NCI-H345 treated with DMSO at 0.1 percent for 48 hours (cell line): ENCODE measurements around the gene PCDHA12.
"Not testable (repeated sequence)": the region's sequence is repeated elsewhere in the genome, so short reads cannot be mapped to it uniquely, and the experiment has no call there.

Experiments
- DNase-seq: peaks from one replicate; lab custom pipeline; 2025; ENCODE audit not compliant: unreplicated experiment; lab: John Stamatoyannopoulos, UW

PCDHA12 gene

DNA sequence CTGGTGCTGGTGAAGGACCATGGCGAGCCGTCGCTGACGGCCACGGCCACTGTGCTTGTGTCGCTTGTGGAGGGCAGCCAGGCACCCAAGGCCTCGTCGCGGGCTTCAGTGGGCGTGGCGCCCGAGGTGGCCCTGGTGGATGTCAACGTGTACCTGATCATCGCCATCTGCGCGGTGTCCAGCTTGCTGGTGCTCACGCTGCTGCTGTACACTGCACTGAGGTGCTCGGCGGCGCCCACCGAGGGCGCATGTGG lies 17.2 kb upstream of the PCDHA12 start:
- no peak for DNase-seq

DNA sequence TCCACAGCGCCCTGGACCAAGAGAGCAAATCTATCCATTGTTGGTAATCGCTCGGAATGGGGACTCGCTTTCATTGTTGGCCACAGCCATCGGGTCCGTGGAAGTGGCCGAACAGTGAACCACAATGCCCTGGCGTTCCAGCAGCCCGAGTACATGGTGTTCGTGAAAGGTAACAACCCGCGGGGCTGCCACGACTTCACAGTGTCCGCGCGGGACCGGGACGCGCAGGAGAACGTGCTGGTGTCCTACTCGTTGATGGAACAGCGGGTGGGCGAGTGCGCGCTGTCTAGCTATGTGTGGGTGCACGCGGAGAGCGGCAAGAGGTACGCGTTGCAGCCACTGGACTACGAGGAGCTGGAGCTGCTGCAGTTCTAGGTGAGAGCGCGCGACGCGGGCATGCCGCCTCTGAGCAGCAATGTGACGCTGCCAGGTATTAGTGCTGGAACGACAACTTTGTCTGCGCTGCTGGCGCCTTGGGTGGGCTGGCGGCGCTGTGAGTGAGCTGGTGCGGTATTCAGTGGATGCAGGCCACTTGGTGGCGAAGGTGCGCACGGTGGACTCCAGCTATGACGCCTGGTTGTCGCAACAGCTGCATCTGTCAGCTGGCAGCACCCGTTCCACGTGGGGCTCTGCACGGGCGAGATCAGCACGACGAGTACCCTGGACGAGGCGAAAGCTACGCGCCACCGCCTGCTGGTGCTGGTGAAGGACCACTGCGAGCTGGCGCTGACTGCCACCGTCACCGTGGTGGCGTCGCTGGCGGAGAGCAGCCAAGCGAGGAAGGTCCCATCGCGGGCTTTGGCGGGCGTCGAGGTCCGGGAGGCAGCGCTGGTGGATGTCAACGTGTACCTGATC lies 12.4 kb upstream of the PCDHA12 start:
- DNase-seq: no peak

DNA sequence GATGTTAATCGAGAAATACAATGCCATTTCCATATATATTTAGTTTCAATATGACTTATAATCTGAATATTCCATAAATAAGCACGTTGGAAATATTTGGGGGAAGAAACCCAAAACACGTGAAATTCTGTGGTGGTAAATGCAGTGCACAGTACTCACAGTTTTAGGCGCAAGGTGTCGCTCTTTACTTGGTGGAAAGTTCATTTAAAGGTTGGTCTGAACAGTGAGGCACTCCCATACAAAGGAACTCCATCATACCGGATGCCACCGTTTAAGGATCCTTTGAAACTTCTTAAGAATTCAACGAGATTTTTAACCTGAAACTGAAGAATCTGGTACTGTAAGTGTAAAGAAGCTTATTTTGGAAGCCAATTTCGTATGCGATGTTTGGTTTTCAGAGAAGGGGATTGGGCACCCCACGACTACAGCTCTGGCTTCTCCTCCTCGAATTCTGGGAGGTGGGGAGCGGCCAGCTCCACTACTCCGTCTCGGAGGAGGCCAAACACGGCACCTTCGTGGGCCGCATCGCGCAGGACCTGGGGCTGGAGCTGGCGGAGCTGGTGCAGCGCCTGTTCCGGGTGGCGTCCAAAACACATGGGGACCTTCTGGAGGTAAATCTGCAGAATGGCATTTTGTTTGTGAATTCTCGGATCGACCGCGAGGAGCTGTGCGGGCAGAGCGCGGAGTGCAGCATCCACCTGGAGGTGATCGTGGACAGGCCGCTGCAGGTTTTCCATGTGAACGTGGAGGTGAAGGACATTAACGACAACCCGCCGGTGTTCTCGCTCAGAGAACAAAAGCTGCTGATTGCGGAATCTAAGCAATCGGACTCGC lies 6.2 kb upstream of the PCDHA12 start, which contains the start of gene PCDHA11:
Gene PCDHA11 (plus strand): TSS at position 237 of the 834 bp plus-strand sequence. CDS start 147 bp downstream, at position 384.
- no peak for DNase-seq

DNA sequence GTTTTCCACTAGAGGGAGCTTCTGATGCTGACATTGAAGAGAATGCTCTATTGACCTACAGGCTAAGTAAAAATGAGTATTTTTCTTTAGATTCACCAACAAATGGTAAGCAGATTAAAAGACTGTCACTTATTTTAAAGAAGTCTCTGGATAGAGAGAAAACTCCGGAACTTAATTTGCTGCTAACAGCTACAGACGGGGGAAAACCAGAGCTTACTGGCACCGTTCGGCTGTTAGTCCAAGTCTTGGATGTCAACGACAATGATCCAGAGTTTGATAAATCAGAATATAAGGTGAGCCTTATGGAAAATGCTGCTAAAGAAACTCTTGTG lies 5.6 kb upstream of the PCDHA12 start:
- DNase-seq: no peak

DNA sequence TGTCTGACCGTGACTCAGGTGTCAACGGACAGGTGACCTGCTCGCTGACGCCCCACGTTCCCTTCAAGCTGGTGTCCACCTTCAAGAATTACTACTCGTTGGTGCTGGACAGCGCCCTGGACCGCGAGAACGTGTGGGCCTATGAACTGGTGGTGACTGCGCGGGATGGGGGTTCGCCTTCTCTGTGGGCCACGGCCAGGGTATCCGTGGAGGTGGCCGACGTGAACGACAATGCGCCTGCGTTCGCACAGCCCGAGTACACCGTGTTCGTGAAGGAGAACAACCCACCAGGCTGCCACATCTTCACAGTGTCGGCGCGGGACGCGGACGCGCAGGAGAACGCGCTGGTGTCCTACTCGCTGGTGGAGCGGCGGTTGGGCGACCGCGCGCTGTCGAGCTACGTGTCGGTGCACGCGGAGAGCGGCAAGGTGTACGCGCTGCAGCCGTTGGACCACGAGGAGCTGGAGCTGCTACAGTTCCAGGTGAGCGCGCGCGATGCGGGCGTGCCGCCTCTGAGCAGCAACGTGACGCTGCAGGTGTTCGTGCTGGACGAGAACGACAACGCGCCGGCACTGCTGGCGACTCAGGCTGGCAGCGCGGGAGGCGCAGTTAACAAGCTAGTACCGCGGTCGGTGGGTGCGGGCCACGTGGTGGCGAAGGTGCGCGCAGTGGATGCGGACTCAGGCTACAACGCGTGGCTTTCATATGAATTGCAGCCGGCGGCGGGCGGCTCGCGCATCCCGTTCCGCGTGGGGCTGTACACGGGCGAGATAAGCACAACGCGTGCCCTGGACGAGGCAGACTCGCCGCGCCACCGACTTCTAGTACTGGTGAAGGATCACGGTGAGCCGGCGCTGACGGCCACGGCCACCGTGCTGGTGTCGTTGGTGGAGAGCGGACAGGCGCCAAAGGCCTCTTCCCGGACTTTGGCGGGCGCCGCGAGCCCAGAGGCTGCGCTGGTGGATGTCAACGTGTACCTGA lies 4.6 kb upstream of the PCDHA12 start:
- DNase-seq: no peak

DNA sequence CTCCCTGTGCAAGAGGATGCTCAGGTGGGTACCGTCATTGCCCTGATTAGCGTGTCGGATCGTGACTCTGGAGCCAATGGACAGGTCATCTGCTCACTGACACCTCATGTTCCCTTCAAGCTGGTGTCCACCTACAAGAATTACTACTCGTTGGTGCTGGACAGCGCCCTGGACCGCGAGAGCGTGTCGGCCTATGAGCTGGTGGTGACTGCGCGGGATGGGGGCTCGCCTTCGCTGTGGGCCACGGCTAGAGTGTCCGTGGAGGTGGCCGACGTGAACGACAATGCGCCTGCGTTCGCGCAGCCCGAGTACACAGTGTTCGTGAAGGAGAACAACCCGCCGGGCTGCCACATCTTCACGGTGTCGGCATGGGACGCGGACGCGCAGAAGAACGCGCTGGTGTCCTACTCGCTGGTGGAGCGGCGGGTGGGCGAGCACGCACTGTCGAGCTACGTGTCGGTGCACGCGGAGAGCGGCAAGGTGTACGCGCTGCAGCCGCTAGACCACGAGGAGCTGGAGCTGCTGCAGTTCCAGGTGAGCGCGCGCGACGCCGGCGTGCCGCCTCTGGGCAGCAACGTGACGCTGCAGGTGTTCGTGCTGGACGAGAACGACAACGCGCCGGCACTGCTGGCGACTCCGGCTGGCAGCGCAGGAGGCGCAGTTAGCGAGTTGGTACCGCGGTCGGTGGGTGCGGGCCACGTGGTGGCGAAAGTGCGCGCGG lies 1.6 kb downstream of the PCDHA12 start:
- not testable (repeated sequence) for DNase-seq

DNA sequence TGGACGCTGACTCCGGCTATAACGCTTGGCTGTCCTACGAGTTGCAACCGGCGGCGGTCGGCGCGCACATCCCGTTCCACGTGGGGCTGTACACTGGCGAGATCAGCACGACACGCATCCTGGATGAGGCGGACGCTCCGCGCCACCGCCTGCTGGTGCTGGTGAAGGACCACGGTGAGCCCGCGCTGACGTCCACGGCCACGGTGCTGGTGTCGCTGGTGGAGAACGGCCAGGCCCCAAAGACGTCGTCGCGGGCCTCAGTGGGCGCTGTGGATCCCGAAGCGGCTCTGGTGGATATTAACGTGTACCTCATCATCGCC lies 2.1 kb downstream of the PCDHA12 start:
- DNase-seq: no peak

DNA sequence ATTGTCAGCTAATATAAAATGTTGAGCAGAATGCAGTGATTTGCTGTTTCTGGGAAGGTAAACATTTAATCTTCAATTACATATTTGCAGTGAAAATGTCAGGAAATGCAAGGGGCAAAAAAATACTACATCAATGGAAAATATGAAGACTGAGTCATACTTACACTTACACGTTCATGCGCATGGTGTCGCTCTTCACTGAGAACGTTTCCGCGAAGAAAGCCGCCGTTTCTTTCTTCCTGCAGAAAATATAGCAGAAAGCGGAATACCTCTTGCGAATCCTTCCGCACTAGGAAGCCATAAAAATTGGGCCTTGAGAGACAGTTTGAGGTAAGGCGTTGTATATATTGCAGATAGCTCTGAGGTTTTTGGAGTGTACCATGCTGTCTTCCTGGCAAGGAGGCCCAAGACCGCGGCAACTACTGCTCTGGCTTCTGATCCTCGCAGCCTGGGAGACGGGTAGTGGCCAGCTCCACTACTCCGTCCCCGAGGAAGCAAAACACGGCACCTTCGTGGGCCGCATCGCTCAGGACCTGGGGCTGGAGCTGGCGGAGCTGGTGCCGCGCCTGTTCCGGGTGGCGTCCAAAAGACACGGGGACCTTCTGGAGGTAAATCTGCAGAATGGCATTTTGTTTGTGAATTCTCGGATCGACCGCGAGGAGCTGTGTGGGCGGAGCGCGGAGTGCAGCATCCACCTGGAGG lies 6.9 kb downstream of the PCDHA12 start, which contains the start of gene PCDHA13:
Gene PCDHA13 (plus strand): TSS at position 236 of the 702 bp plus-strand sequence. CDS start 145 bp downstream, at position 381.
- DNase-seq: no peak

DNA sequence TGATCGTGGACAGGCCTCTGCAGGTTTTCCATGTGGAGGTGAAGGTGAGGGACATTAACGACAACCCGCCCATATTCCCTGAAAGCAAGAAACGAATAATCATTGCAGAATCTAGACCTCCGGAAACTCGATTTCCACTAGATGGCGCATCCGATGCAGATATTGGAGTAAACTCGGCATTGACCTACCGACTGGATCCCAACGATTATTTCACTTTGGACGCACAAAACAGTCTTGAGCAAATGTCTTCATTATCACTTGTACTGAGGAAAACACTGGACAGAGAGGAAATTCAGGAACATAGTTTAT lies 7.4 kb downstream of the PCDHA12 start:
- DNase-seq: no peak

DNA sequence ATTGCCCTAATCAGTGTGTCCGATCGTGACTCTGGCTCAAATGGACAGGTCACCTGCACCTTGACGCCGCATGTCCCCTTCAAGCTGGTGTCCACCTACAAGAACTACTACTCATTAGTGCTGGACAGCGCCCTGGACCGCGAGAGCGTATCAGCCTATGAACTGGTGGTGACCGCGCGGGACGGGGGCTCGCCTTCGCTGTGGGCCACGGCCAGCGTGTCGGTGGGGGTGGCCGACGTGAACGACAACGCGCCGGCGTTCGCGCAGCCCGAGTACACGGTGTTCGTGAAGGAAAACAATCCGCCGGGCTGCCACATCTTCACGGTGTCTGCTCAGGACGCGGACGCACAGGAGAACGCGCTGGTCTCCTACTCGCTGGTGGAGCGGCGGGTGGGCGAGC lies 8.3 kb downstream of the PCDHA12 start:
- no peak for DNase-seq

DNA sequence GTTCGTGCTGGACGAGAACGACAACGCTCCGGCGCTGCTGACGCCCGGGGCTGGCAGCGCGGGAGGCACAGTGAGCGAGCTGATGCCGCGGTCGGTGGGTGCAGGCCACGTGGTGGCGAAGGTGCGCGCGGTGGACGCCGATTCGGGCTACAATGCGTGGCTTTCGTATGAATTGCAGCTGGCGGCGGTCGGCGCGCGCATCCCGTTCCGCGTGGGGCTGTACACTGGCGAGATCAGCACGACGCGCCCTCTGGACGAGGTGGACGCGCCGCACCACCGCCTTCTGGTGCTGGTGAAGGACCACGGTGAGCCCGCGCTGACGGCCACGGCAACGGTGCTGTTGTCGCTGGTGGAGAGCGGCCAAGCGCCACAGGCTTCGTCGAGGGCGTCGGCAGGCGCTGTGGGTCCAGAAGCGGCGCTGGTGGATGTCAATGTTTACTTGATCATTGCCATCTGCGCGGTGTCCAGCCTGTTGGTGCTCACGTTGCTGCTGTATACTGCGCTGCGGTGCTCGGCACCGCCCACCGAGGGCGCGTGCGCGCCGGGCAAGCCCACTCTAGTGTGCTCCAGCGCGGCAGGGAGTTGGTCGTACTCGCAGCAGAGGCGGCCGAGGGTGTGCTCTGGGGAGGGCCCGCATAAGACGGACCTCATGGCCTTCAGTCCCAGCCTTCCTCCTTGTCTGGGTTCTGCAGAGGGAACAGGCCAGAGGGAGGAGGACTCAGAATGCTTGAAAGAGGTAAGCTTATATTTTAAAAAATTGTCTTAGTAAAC lies 9.0 kb downstream of the PCDHA12 start:
- no peak for DNase-seq

DNA sequence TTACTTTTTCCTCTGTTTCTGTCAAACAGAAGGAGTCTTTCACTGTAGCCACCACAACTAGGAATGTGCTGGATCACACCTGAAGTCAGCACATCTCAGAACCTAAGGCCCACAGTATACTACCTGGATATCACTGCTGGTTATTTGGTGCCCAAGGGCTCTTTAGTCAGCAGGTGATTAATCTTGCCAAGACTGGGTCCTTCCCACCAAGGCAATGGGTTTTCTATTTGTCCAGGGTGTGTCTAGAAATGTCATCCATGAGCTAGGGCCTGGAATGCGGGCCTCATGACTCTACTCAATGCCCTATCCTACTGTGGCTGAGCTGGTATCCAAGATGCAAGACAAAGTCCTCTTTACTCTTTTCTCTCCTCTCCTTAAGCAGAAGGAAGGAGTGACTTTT lies 41.2 kb downstream of the PCDHA12 start:
- DNase-seq: no peak

DNA sequence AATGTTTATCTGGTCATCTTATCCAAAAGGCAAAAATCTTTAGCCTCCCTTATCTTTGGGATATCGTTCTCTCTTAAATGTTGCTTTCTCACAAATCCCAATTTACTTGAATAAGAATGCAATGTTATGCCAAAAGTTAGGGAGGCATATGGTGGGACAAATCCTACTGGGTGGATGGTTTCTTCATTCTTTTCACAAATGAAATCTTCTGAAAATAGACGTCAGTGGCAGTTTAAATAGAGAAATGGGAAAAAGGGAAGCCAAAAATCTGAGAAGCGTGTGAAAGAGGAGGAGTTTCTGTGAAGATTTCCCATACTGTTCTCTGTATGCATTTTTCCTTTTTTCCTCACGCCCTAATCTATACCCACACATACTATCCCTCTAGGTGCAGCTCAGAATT lies 48.5 kb downstream of the PCDHA12 start:
- DNase-seq: no peak

DNA sequence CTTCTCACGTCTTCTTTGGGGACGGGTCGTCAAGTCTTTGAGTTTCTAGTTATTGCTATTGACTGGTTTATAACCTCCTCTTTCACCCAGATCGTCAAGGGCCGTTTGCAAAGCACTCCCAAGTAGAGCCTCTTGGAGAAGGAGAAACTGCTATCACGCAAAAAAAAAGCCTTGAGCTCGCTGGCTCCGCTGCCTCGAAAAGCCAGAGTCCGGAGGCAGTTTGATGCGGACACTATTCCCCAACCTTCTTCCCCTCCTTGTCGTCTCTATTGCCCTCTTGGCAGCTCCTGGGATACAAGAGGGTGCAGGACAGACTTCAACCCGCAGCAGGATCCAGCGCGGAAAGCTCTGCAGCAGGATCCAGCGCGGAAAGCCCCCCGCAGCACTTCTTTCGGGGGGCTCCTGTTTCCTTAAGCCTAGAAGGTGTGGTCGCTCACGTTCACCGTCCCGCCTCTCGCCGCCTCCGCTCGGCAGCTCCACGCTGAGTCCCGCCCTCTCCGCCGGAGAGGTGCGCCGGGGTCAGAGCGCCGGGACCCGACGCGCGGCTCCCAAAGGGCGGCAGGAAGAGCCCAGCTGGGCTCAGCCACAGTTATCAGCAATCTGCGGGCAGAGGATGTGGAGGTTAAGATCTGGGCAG lies 50.8 kb downstream of the PCDHA12 start, which contains the start of gene PCDHAC1:
Gene PCDHAC1 (plus strand): TSS at position 494 of the 637 bp plus-strand sequence. CDS start 594 bp downstream, outside the sequence.
- DNase-seq: peak; percentile 81

DNA sequence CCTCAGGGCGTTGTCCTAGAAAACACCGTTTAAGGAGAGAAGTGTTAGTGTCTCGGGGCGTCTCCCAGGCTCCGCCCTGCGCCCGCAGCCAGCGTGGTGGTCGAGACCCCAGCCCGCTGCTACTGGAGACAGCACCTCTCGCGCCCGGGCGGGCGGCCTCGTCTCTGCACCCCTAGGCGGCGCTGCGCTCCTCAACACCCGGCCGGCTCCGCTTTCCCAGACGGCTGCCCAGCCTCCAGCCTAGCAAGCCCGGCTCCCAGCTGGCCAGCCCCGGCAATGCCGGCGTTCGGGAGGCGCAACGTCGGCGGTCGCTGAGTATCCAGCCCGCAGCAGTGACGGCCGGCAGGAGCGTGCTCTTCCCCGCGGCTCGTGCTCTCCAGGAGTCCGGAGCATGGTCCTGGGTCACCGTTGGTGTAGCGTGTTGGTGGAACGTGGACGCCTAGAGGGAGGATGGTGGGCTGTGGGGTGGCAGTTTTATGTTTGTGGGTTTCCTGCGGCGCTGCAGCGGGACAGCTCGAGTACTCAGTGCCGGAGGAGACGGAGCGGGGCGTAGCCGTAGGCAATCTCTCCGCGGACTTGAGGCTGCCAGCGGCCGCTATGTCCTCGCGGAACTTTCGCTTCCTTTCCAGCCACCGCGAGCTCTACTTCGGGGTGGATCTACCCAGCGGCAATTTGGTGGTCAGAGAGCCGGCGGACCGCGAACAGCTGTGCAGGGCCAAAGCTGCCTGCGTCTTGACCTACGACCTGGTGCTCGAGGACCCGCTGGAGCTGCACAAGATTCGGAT lies 51.5 kb downstream of the PCDHA12 start:
- peak; percentile 82 for DNase-seq

DNA sequence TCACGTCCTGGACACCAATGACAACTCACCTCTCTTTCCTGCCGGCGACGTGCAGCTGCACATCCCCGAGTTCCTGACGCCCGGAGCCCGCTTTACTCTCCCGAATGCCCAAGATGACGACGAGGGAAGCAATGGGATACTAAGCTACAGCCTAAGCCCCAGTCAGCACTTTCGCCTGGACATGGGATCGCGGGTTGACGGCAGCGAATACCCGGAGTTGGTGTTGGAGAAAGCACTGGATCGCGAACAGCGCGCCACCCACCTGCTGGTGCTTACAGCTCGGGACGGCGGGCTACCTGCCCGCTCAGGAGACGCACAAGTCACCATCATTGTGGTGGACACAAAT lies 52.1 kb downstream of the PCDHA12 start:
- no peak for DNase-seq
